ENCODE data around the gene TMEM126A. TPM values are rescaled to one million over a fixed set of nuclear protein-coding genes. Genes with fewer than 3 reads are reported as not detected.

Gene TMEM126A
- total RNA-seq, 1 experiment from 2014 or later: 37.7 TPM

- H3K4me3 ChIP-seq (ENCODE audit: low read depth, low read length): peak within 1 kb of the TSS; percentile 91
- ChIA-PET CTCF (interaction anchor here (0.7 to 2.7 kb wide), 4 partner anchors 17 to 145 kb away, joined by 3 to 13 read pairs (median 4); partner anchors contain the start of genes DLG2, TMEM126A and TMEM126B), POLR2A (interaction anchor here (0.5 to 2.1 kb wide), 12 partner anchors 10 to 496 kb away, joined by 3 to 22 read pairs (median 4); partner anchors contain the start of genes SYTL2, TMEM126A and TMEM126B)
- H3K36me3 Mint-ChIP-seq (ENCODE audit: insufficient read depth, unreplicated experiment): peaks cover 52% of the 10 kb centered on the region
- H3K36me3 ChIP-seq (ENCODE audit: control insufficient read depth, insufficient read depth, low read length): peaks cover 3% of the 10 kb centered on the region
- H3K27ac Mint-ChIP-seq (ENCODE audit: unreplicated experiment): peak within 1 kb of the TSS; percentile 87
- H3K9me3 Mint-ChIP-seq (ENCODE audit: unreplicated experiment): no peaks in the 10 kb centered on the region
- DNase-seq: peak; percentile 99 to 100
- peak within 1 kb of the TSS; percentile 91 for H3K4me3 Mint-ChIP-seq (ENCODE audit: unreplicated experiment)
- 0 out of 2 replicates have a peak, but pooled peaks cover 9% of the 10 kb centered on the region for H3K4me1 ChIP-seq
- H3K9me3 ChIP-seq: no peaks in the 10 kb centered on the region
- intact Hi-C loops (cut with micrococcal nuclease; ENCODE audit: unreplicated experiment): loop anchor here (1.0 to 10.0 kb wide), 6 partner anchors 17 to 640 kb away; partner anchors contain the start of genes EED, HIKESHI and TMEM126B
- H3K4me1 Mint-ChIP-seq (ENCODE audit: low read depth, unreplicated experiment): peaks cover 25% of the 10 kb centered on the region
- H3K27me3 Mint-ChIP-seq (ENCODE audit: insufficient read depth, unreplicated experiment): no peaks in the 10 kb centered on the region
- H3K27me3 ChIP-seq (replicated peaks; ENCODE audit: control insufficient read depth, insufficient read depth, low read length): no peaks in the 10 kb centered on the region
- TF ChIP-seq CTCF (IDR thresholded peaks at IDR 0.05; ENCODE audit: insufficient read depth in 1 of 2, low read depth in 1 of 2, low read length in 1 of 2, severe bottlenecking in 1 of 2, unreplicated experiment in 1 of 2): no peak
- BruUV-seq (replicated peaks): no TSS peak
Observed at GRCh38 chr11:85664615-85665481, 17.1 kb downstream of the TMEM126A start, which contains the start of gene CREBZF. Gene CREBZF, minus strand, starts transcription at chr11:85665129. Its CDS starts 254 bp downstream, at chr11:85664875.

GRCh38 chr11:85665733-85666132, 18.0 kb downstream of the TMEM126A start:
- H3K4me1 Mint-ChIP-seq (ENCODE audit: low read depth, unreplicated experiment): peaks cover 16% of the 10 kb centered on the region
- peak overlapping the region; percentile 91 for H3K4me3 Mint-ChIP-seq (ENCODE audit: unreplicated experiment)
- Histone ChIP-seq H3K9me3 (peaks cover 1% of the 10 kb centered on the region; the same call in 1 of the 2 replicates), H3K27me3 (replicated peaks; ENCODE audit: control insufficient read depth, insufficient read depth, low read length) (no peaks in the 10 kb centered on the region), H3K36me3 (ENCODE audit: control insufficient read depth, insufficient read depth, low read length) (peaks cover 2% of the 10 kb centered on the region; the same call in 1 of the 2 replicates), H3K4me1 (0 out of 2 replicates have a peak, but pooled peaks cover 9% of the 10 kb centered on the region), H3K4me3 (ENCODE audit: low read depth, low read length) (no peak overlapping the region; the same call in 1 of the 2 replicates)
- BruUV-seq (replicated peaks): no TSS peak
- no peak for TF ChIP-seq CTCF (IDR thresholded peaks at IDR 0.05; ENCODE audit: insufficient read depth in 1 of 2, low read depth in 1 of 2, low read length in 1 of 2, severe bottlenecking in 1 of 2, unreplicated experiment in 1 of 2)
- no peaks in the 10 kb centered on the region for H3K27me3 Mint-ChIP-seq (ENCODE audit: insufficient read depth, unreplicated experiment)
- ChIA-PET POLR2A (interaction anchor here (0.5 kb wide), 1 partner anchor 21 kb away, joined by 3 read pairs; no protein-coding TSS in a partner anchor), CTCF (no interaction called here)
- peaks cover 5% of the 10 kb centered on the region for H3K9me3 Mint-ChIP-seq (ENCODE audit: unreplicated experiment)
- peak overlapping the region; percentile 87 for H3K27ac Mint-ChIP-seq (ENCODE audit: unreplicated experiment)
- H3K36me3 Mint-ChIP-seq (ENCODE audit: insufficient read depth, unreplicated experiment): peaks cover 43% of the 10 kb centered on the region
- intact Hi-C loops (cut with micrococcal nuclease; ENCODE audit: unreplicated experiment): loop anchor here (1.0 to 10.0 kb wide), 3 partner anchors 144 to 639 kb away; partner anchors contain the start of genes EED and HIKESHI
- DNase-seq: no peak

- Mint-ChIP-seq H3K4me1 (ENCODE audit: low read depth, unreplicated experiment) (peaks cover 7% of the 10 kb centered on the region), H3K27me3 (ENCODE audit: insufficient read depth, unreplicated experiment) (no peaks in the 10 kb centered on the region), H3K36me3 (ENCODE audit: insufficient read depth, unreplicated experiment) (peaks cover 34% of the 10 kb centered on the region), H3K9me3 (ENCODE audit: unreplicated experiment) (peaks cover 12% of the 10 kb centered on the region), H3K27ac (ENCODE audit: unreplicated experiment) (no peak overlapping the region), H3K4me3 (ENCODE audit: unreplicated experiment) (no peak overlapping the region)
- Histone ChIP-seq H3K9me3 (peaks cover 6% of the 10 kb centered on the region; the same call in 1 of the 2 replicates), H3K4me1 (0 out of 2 replicates have a peak, but pooled peaks cover 9% of the 10 kb centered on the region), H3K36me3 (ENCODE audit: control insufficient read depth, insufficient read depth, low read length) (peaks cover 2% of the 10 kb centered on the region; the same call in 1 of the 2 replicates), H3K27me3 (replicated peaks; ENCODE audit: control insufficient read depth, insufficient read depth, low read length) (no peaks in the 10 kb centered on the region), H3K4me3 (ENCODE audit: low read depth, low read length) (no peak overlapping the region)
- POLR2A ChIA-PET: no interaction called here
- CTCF ChIA-PET: no interaction called here
- no peak for TF ChIP-seq CTCF (IDR thresholded peaks at IDR 0.05; ENCODE audit: insufficient read depth in 1 of 2, low read depth in 1 of 2, low read length in 1 of 2, severe bottlenecking in 1 of 2, unreplicated experiment in 1 of 2)
- no peak for DNase-seq
- no TSS peak for BruUV-seq (replicated peaks)
- intact Hi-C loops (cut with micrococcal nuclease; ENCODE audit: unreplicated experiment): loop anchor here (10.0 kb wide), 2 partner anchors 578 to 638 kb away; partner anchors contain the start of genes EED and HIKESHI
Observed at GRCh38 chr11:85666687-85667086, 18.9 kb downstream of the TMEM126A start.
